SK-N-SH treated with all-trans-retinoic acid at 6 μM for 48 hours (cell line): ENCODE results near the gene RNFT2.

Experiments used
- ATAC-seq: fragments of 200-7000 bp; cut with Tn5 transposase; 3 replicates; pipeline ENCODE4 v1.9.1; 2020; ENCODE audit warnings: mild to moderate bottlenecking, moderate library complexity
- BACH2 ChIP-seq: fragments of 250-450 bp; sonication (Bioruptor Pico); IDR thresholded peaks from 2 replicates; pipeline ENCODE4 v1.9.0; 2021; ENCODE audit warnings: mild to moderate bottlenecking, borderline replicate concordance
- CREB5 ChIP-seq: fragments of 250-450 bp; sonication (Bioruptor Pico); IDR thresholded peaks from 2 replicates; pipeline ENCODE4 v1.5.1; 2020; ENCODE audit warnings: low read depth, mild to moderate bottlenecking, moderate library complexity
- CSDC2 ChIP-seq: fragments of 250-450 bp; sonication (Bioruptor Pico); IDR thresholded peaks from 2 replicates; pipeline ENCODE4 v1.5.0; 2020; ENCODE audit warnings: mild to moderate bottlenecking, moderate library complexity
- CSRNP3 ChIP-seq: fragments of 250-450 bp; sonication (Bioruptor Pico); IDR thresholded peaks from 2 replicates; pipeline ENCODE4 v1.5.1; 2021; ENCODE audit warnings: mild to moderate bottlenecking, moderate library complexity
- ESRRG ChIP-seq: fragments of 250-450 bp; sonication (Bioruptor Pico); IDR thresholded peaks from 2 replicates; pipeline ENCODE4 v1.6.1; 2021; ENCODE audit warnings: mild to moderate bottlenecking
- GLIS3 ChIP-seq: fragments of 250-450 bp; sonication (Bioruptor Pico); IDR thresholded peaks from 2 replicates; pipeline ENCODE4 v1.5.0; 2020; ENCODE audit warnings: mild to moderate bottlenecking, moderate library complexity
- ISL1 ChIP-seq: fragments of 250-450 bp; sonication (Bioruptor Pico); IDR thresholded peaks from 2 replicates; pipeline ENCODE4 v2.1.2; 2022; ENCODE audit warnings: mild to moderate bottlenecking, moderate library complexity
- OSR1 ChIP-seq: fragments of 250-450 bp; sonication (Bioruptor Pico); IDR thresholded peaks from 2 replicates; pipeline ENCODE4 v1.8.0; 2022; ENCODE audit warnings: moderate library complexity, mild to moderate bottlenecking, inconsistent platforms
- PATZ1 ChIP-seq: fragments of 250-450 bp; sonication (Bioruptor Pico); IDR thresholded peaks from 2 replicates; pipeline ENCODE4 v1.8.0; 2020; ENCODE audit warnings: mild to moderate bottlenecking, moderate library complexity, borderline replicate concordance
- POU6F1 ChIP-seq: fragments of 250-450 bp; sonication (Bioruptor Pico); IDR thresholded peaks from 2 replicates; pipeline ENCODE4 v1.8.0; 2021; ENCODE audit warnings: low read depth, mild to moderate bottlenecking, moderate library complexity, borderline replicate concordance
- RARB ChIP-seq: fragments of 250-450 bp; sonication (Bioruptor Pico); IDR thresholded peaks from 2 replicates; pipeline ENCODE4 v1.8.0; 2021; ENCODE audit warnings: mild to moderate bottlenecking, moderate library complexity
- TCF4 ChIP-seq: fragments of 250-450 bp; sonication (Bioruptor Pico); IDR thresholded peaks from 2 replicates; pipeline ENCODE4 v1.8.0; 2021; ENCODE audit warnings: mild to moderate bottlenecking, moderate library complexity, borderline replicate concordance
- TOX ChIP-seq: fragments of 250-450 bp; sonication (Bioruptor Pico); IDR thresholded peaks from 2 replicates; pipeline ENCODE4 v1.8.0; 2021; ENCODE audit warnings: mild to moderate bottlenecking, moderate library complexity, borderline replicate concordance
- TSHZ2 ChIP-seq: fragments of 250-450 bp; sonication (Bioruptor Pico); IDR thresholded peaks from 2 replicates; pipeline ENCODE4 v1.5.0; 2020; ENCODE audit warnings: mild to moderate bottlenecking, moderate library complexity
- ZC3H10 ChIP-seq: fragments of 250-450 bp; sonication (Bioruptor Pico); IDR thresholded peaks from 2 replicates; pipeline ENCODE4 v1.5.1; 2021; ENCODE audit warnings: mild to moderate bottlenecking, moderate library complexity
- ZFP3 ChIP-seq: fragments of 250-450 bp; sonication (Bioruptor Pico); IDR thresholded peaks from 2 replicates; pipeline ENCODE4 v1.5.0; 2020; ENCODE audit warnings: mild to moderate bottlenecking, moderate library complexity
- ZFP30 ChIP-seq: fragments of 450-650 bp; formaldehyde crosslinking; IDR thresholded peaks from 2 replicates; pipeline ENCODE4 v1.5.0; 2022; ENCODE audit warnings: mild to moderate bottlenecking, moderate library complexity
- ZNF565 ChIP-seq: fragments of 450-650 bp; formaldehyde crosslinking; conservative IDR thresholded peaks from 2 replicates; pipeline ENCODE4 v1.5.0; 2020; ENCODE audit warnings: low read depth, mild to moderate bottlenecking, moderate library complexity
- ZNF70 ChIP-seq: fragments of 450-650 bp; formaldehyde crosslinking; IDR thresholded peaks from 2 replicates; pipeline ENCODE4 v1.5.0; 2020; ENCODE audit warnings: mild to moderate bottlenecking, moderate library complexity
- ZNF8 ChIP-seq: fragments of 450-650 bp; formaldehyde crosslinking; IDR thresholded peaks from 2 replicates; pipeline ENCODE4 v1.5.0; 2020; ENCODE audit warnings: mild to moderate bottlenecking, moderate library complexity

RNFT2 gene

GRCh38 chr12:116861320-116861719 is 123.2 kb downstream of the RNFT2 start:
- ATAC-seq, result peak; percentile 73
- TF ChIP-seq BACH2 (CRISPR knock-in tag) (no peak), PATZ1 (no peak), ISL1 (no peak), ZNF8 (no peak), ESRRG (no peak), TCF4 (CRISPR knock-in tag) (no peak), CSDC2 (CRISPR knock-in tag) (no peak), OSR1 (no peak), ZNF565 (CRISPR knock-in tag) (no peak), CSRNP3 (no peak), ZFP3 (CRISPR knock-in tag) (no peak), ZFP30 (CRISPR knock-in tag) (no peak), POU6F1 (CRISPR knock-in tag) (no peak), CREB5 (CRISPR knock-in tag) (no peak), TSHZ2 (no peak), ZNF70 (CRISPR knock-in tag) (no peak), GLIS3 (CRISPR knock-in tag) (no peak)
- TF ChIP-seq, all 23 proteins: peak for 0

GRCh38 chr12:116862167-116862566 is 124.1 kb downstream of the RNFT2 start:
- no peak for TF ChIP-seq CSRNP3
- no peak for TF ChIP-seq BACH2 (CRISPR knock-in tag)
- TF ChIP-seq RARB (CRISPR knock-in tag), result no peak
- no peak for TF ChIP-seq ZNF70 (CRISPR knock-in tag)
- no peak for TF ChIP-seq TOX (CRISPR knock-in tag)
- TF ChIP-seq ZFP30 (CRISPR knock-in tag), result no peak
- no peak for TF ChIP-seq CREB5 (CRISPR knock-in tag)
- no peak for TF ChIP-seq TSHZ2
- no peak for TF ChIP-seq ZFP3 (CRISPR knock-in tag)
- TF ChIP-seq CSDC2 (CRISPR knock-in tag), result no peak
- TF ChIP-seq ZC3H10 (CRISPR knock-in tag), result no peak
- no peak for TF ChIP-seq PATZ1
- no peak for TF ChIP-seq ISL1
- TF ChIP-seq ZNF8, result no peak
- no peak for ATAC-seq
